Neuronal stem cell (in vitro differentiated cells): Measurements from ENCODE around the gene SERPINB6.

Experiments
- DNase-seq: peaks from one replicate; pipeline ENCODE4 v3.0.0-alpha.2; 2013; ENCODE audit warnings: low spot score
- H2AFZ ChIP-seq: one replicate; pipeline ENCODE4 v1.6.1; 2013; ENCODE audit warnings: mild to moderate bottlenecking, low read length, inconsistent platforms
- H2AK5ac ChIP-seq: 2 replicates; pipeline ENCODE4 v1.6.1; 2013; ENCODE audit warnings: low read depth, mild to moderate bottlenecking, inconsistent platforms, low read length, moderate library complexity, mixed read lengths
- H2BK120ac ChIP-seq: 2 replicates; pipeline ENCODE4 v1.6.1; 2013; ENCODE audit warnings: low read depth, mild to moderate bottlenecking, inconsistent platforms, low read length, moderate library complexity, mixed read lengths
- H2BK12ac ChIP-seq: one replicate; pipeline ENCODE4 v1.6.1; 2013; ENCODE audit warnings: low read length, inconsistent platforms
- H2BK15ac ChIP-seq: 2 replicates; pipeline ENCODE4 v1.6.1; 2013; ENCODE audit warnings: mild to moderate bottlenecking, low read length, inconsistent platforms, mixed read lengths
- H2BK5ac ChIP-seq: one replicate; pipeline ENCODE4 v1.6.1; 2013; ENCODE audit warnings: inconsistent platforms, mild to moderate bottlenecking, low read length, moderate library complexity
- H3K14ac ChIP-seq: one replicate; pipeline ENCODE4 v1.6.1; 2013; ENCODE audit warnings: low read length, inconsistent platforms
- H3K18ac ChIP-seq: 2 replicates; pipeline ENCODE4 v1.6.1; 2013; ENCODE audit warnings: low read length, inconsistent platforms
- H3K23ac ChIP-seq: 2 replicates; pipeline ENCODE4 v1.6.1; 2013; ENCODE audit warnings: low read depth, mild to moderate bottlenecking, mixed read lengths, low read length, inconsistent platforms; ENCODE audit not compliant: poor library complexity
- H3K27ac ChIP-seq: replicated peaks from 3 replicates; pipeline ENCODE4 v1.5.1; 2013; ENCODE audit warnings: low read length, inconsistent platforms
- H3K27me3 ChIP-seq, 3 experiments: 2 replicates each; pipeline ENCODE4 v1.6.1; 2013; ENCODE audit warnings: low read length in 3 of 3, mild to moderate bottlenecking in 2 of 3, inconsistent platforms in 1 of 3, low read depth in 1 of 3, mixed read lengths in 1 of 3, moderate library complexity in 1 of 3; ENCODE audit not compliant: control insufficient read depth in 3 of 3, insufficient read depth in 3 of 3
- H3K36me3 ChIP-seq, 2 donors: replicated peaks in 1 of 2; 2 replicates each; pipeline ENCODE4 v1.6.1; 2013; ENCODE audit warnings: low read length in 2 of 2; ENCODE audit not compliant: control insufficient read depth in 2 of 2, insufficient read depth in 2 of 2
- H3K4ac ChIP-seq: 2 replicates; pipeline ENCODE4 v1.6.1; 2013; ENCODE audit warnings: inconsistent platforms, mild to moderate bottlenecking, low read length, moderate library complexity
- H3K4me1 ChIP-seq, 2 donors: 1 replicate in 1 of 2; 2 replicates in 1 of 2; pipeline ENCODE4 v1.6.1; 2013; ENCODE audit warnings: low read length in 2 of 2, low read depth in 1 of 2; ENCODE audit not compliant: control insufficient read depth in 2 of 2, insufficient read depth in 1 of 2
- H3K4me2 ChIP-seq: one replicate; pipeline ENCODE4 v1.6.1; 2013; ENCODE audit warnings: mild to moderate bottlenecking, low read length, inconsistent platforms; ENCODE audit not compliant: insufficient read depth, poor library complexity, severe bottlenecking
- H3K4me3 ChIP-seq, 2 donors: 2 replicates each; pipeline ENCODE4 v1.5.1; 2013; ENCODE audit warnings: low read length in 2 of 2, mild to moderate bottlenecking in 2 of 2, inconsistent platforms in 1 of 2, moderate library complexity in 1 of 2
- H3K79me1 ChIP-seq: one replicate; pipeline ENCODE4 v1.6.1; 2013; ENCODE audit warnings: low read depth, mild to moderate bottlenecking, inconsistent platforms, low read length, moderate library complexity
- H3K9ac ChIP-seq: one replicate; pipeline ENCODE4 v1.6.1; 2013; ENCODE audit warnings: mild to moderate bottlenecking, low read depth, low read length, inconsistent platforms; ENCODE audit not compliant: poor library complexity
- H3K9me3 ChIP-seq, 2 donors: replicated peaks in 1 of 2; 2 replicates each; pipeline versions ENCODE3 to v1.6.1; 2013; ENCODE audit warnings: low read length in 2 of 2, mild to moderate bottlenecking in 2 of 2, inconsistent platforms in 1 of 2, low read depth in 1 of 2, mixed read lengths in 1 of 2, moderate library complexity in 1 of 2; ENCODE audit not compliant: control insufficient read depth in 2 of 2, insufficient read depth in 1 of 2
- H4K8ac ChIP-seq: one replicate; pipeline ENCODE4 v1.6.1; 2013; ENCODE audit warnings: low read depth, mild to moderate bottlenecking, inconsistent platforms, low read length, moderate library complexity
- H4K91ac ChIP-seq: one replicate; pipeline ENCODE4 v1.6.1; 2013; ENCODE audit warnings: low read length, low read depth, mild to moderate bottlenecking, inconsistent platforms; ENCODE audit not compliant: poor library complexity
- WGBS, 2 donors: extraction: QIAGEN DNeasy Blood & Tissue Kit; methylation state at CpG; one replicate each; pipeline ENCODE4 v1.1.7; 2013; ENCODE audit warnings: missing lambda C conversion rate in 2 of 2, mixed read lengths in 1 of 2; ENCODE audit not compliant: insufficient read length in 2 of 2, insufficient replicate concordance in 1 of 2; ENCODE audit errors: extremely low coverage in 2 of 2; 5-methylcytosine and 5-hydroxymethylcytosine counted together

SERPINB6 gene

DNA sequence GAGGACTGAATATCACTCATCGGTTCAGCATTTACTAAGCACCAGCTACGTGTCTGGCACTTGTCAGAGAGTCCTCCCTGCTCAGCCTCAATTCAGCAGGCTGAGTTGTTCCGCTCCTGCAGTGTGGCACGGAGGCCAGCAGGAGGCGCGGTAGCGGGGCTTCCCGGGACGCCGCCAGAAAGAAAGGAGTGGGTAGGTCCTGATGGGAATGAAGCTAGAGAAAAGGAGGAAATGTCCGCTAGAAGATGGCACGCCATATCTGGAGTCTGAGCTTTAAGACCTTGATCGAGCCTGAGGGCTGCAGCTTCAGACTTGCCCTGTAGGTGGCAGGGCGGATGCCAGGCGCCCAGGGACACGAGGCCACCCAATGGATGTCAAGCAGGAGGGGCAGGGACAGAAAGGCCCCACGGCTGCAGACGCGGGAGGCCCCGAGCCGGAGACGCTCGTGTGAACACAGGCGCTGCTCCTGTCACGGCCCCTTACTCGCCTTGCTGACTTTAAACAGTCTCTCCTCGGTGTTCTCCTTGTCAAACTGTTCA, 18.7 kb downstream of the SERPINB6 start:
- no peak overlapping the region for H2BK5ac ChIP-seq
- H2BK120ac ChIP-seq, result no peak overlapping the region
- no peak overlapping the region for H2BK12ac ChIP-seq
- no CpG with 5 or more reads among the region's 27 CpGs for WGBS, 2 donors
- no peak overlapping the region for H3K9ac ChIP-seq
- H2AFZ ChIP-seq, result peak overlapping the region; percentile 32
- no peak overlapping the region for H4K91ac ChIP-seq
- H3K18ac ChIP-seq, result peak overlapping the region; percentile 81
- no peaks in the 10 kb centered on the region for H3K79me1 ChIP-seq
- no peak overlapping the region for H3K14ac ChIP-seq
- no peak overlapping the region for H3K27ac ChIP-seq
- H3K4me3 ChIP-seq, result no peak overlapping the region
- no peaks in the 10 kb centered on the region for H3K9me3 ChIP-seq
- H3K4ac ChIP-seq, result no peak overlapping the region
- H2AK5ac ChIP-seq, result no peak overlapping the region
- peak overlapping the region; percentile 42 for H3K4me2 ChIP-seq
- no peaks in the 10 kb centered on the region for H3K36me3 ChIP-seq
- peaks cover 0 to 4% of the 10 kb centered on the region in 2 donors for H3K4me1 ChIP-seq
- no peaks in the 10 kb centered on the region for H3K27me3 ChIP-seq
- H3K23ac ChIP-seq, result peak overlapping the region; percentile 58
- no peak overlapping the region for H2BK15ac ChIP-seq
- DNase-seq, result peak; percentile 70
- H4K8ac ChIP-seq, result no peak overlapping the region

DNA sequence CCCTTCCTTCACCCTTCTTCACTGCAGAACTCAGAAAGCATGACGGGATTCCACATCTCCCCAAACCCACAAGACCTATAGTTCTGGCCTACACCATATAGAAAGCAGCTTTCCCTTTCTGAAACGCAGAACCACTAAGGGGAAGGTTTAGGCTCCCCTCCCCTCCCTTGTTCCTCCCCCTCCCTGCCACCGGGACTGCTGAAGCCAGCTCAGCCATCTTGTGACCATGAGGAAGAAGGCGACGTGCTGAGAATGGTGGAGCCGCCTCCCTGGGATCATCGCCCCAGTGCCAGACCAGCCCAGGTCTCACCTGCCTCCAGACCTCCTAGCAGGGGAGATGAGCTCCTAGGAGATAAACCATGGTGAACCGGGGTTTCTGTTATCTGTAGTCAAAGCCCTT, 19.6 kb downstream of the SERPINB6 start:
- WGBS, 2 donors, result no CpG with 5 or more reads among the region's 8 CpGs
- H3K4me1 ChIP-seq, result peaks cover 0 to 3% of the 10 kb centered on the region in 2 donors

GRCh38 chr6:2950713-2951112, 20.7 kb downstream of the SERPINB6 start:
- H3K4me3 ChIP-seq, result no peak overlapping the region
- H3K4me1 ChIP-seq, result peaks cover 0 to 3% of the 10 kb centered on the region in 2 donors
- no peak overlapping the region for H3K27ac ChIP-seq
- WGBS, 2 donors, result no CpG with 5 or more reads among the region's 12 CpGs
- H2AK5ac ChIP-seq, result no peak overlapping the region
- H2BK120ac ChIP-seq, result no peak overlapping the region
- no peak overlapping the region for H3K4me2 ChIP-seq
- H3K9me3 ChIP-seq, result no peaks in the 10 kb centered on the region
- H3K9ac ChIP-seq, result no peak overlapping the region
- no peak overlapping the region for H2AFZ ChIP-seq
- H3K14ac ChIP-seq, result no peak overlapping the region
- no peak overlapping the region for H3K4ac ChIP-seq
- DNase-seq, result no peak
- no peak overlapping the region for H2BK15ac ChIP-seq
- H2BK12ac ChIP-seq, result no peak overlapping the region
- no peaks in the 10 kb centered on the region for H3K79me1 ChIP-seq
- H3K36me3 ChIP-seq, result no peaks in the 10 kb centered on the region
- no peak overlapping the region for H4K8ac ChIP-seq
- no peaks in the 10 kb centered on the region for H3K27me3 ChIP-seq
- no peak overlapping the region for H2BK5ac ChIP-seq
- no peak overlapping the region for H3K23ac ChIP-seq
- no peak overlapping the region for H3K18ac ChIP-seq
- no peak overlapping the region for H4K91ac ChIP-seq

More for the DNA sequence above, 19.6 kb downstream of the SERPINB6 start:
- Histone ChIP-seq H2BK5ac (no peak overlapping the region), H3K27me3 (no peaks in the 10 kb centered on the region), H3K36me3 (no peaks in the 10 kb centered on the region), H2BK15ac (no peak overlapping the region), H2BK120ac (no peak overlapping the region), H3K14ac (no peak overlapping the region), H3K4ac (no peak overlapping the region), H3K4me2 (no peak overlapping the region), H4K91ac (no peak overlapping the region), H4K8ac (no peak overlapping the region), H3K79me1 (no peaks in the 10 kb centered on the region), H3K9ac (no peak overlapping the region), H2BK12ac (no peak overlapping the region), H3K23ac (no peak overlapping the region), H3K18ac (peak overlapping the region; percentile 62), H2AFZ (no peak overlapping the region), H2AK5ac (no peak overlapping the region), H3K27ac (no peak overlapping the region), H3K9me3 (no peaks in the 10 kb centered on the region), H3K4me3 (no peak overlapping the region)
- DNase-seq, result no peak

DNA sequence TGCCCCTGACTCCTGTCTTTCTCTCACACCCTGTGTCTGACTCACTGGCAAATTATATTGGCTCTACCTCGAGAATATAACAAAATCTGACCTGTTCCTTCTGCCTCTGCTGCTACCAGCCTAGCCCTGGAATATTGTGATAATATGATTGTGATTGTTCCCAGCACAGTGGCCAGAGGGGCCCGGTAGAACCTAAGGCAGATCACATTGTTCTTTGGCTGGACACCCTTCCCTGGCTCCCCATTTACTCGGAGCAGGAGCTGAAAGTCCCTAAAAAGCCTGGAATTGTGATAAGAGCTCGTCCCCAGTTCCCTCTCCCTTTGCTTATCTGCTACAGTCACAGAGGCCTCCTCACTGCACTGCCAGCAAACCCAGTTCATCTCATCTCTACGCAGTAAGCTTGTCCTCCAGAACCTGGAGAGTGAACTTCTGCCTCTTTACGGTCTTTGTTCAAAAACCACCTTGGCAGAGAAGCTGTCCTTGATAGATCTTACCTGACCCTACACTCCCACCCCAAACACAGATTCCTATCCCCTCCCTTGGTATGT, 21.8 kb downstream of the SERPINB6 start:
- Histone ChIP-seq H4K91ac (no peak overlapping the region), H2BK5ac (no peak overlapping the region), H3K4me1 (peaks cover 0 to 3% of the 10 kb centered on the region in 2 donors), H3K18ac (no peak overlapping the region), H3K9me3 (no peaks in the 10 kb centered on the region), H2BK15ac (no peak overlapping the region), H3K79me1 (no peaks in the 10 kb centered on the region), H2AK5ac (no peak overlapping the region), H3K4me2 (no peak overlapping the region), H3K9ac (no peak overlapping the region), H3K27ac (no peak overlapping the region), H3K14ac (no peak overlapping the region), H3K4ac (no peak overlapping the region), H2BK120ac (no peak overlapping the region), H2AFZ (no peak overlapping the region), H4K8ac (no peak overlapping the region), H3K36me3 (no peaks in the 10 kb centered on the region), H3K4me3 (no peak overlapping the region), H3K23ac (no peak overlapping the region), H3K27me3 (no peaks in the 10 kb centered on the region), H2BK12ac (no peak overlapping the region)
- WGBS, 2 donors, result no CpG with 5 or more reads among the region's 6 CpGs
- no peak for DNase-seq
